Mesenchymal stem cell (in vitro differentiated cells and primary cell): Measurements from ENCODE around the gene CDHR3.
"Not testable (repeated sequence)": the region's sequence is repeated elsewhere in the genome, so short reads cannot be mapped to it uniquely, and the experiment has no call there.

ENCODE experiments used
- DNase-seq: peaks from one replicate; pipeline ENCODE4 v3.0.0-alpha.2; 2013
- H2AFZ ChIP-seq: one replicate; pipeline ENCODE4 v1.6.1; 2013; ENCODE audit warnings: low read depth, mild to moderate bottlenecking, control low read depth, inconsistent platforms, low read length, moderate library complexity
- H2AK5ac ChIP-seq: 2 replicates; pipeline ENCODE4 v1.6.1; 2013; ENCODE audit warnings: low read length, moderate library complexity, mild to moderate bottlenecking, inconsistent platforms; ENCODE audit not compliant: severe bottlenecking
- H2BK120ac ChIP-seq: one replicate; pipeline ENCODE4 v1.6.1; 2013; ENCODE audit warnings: low read depth, mild to moderate bottlenecking, inconsistent platforms, low read length, moderate library complexity
- H2BK12ac ChIP-seq, 2 experiments: one replicate each; pipeline ENCODE4 v1.6.1; 2013; ENCODE audit warnings: inconsistent platforms in 2 of 2, low read length in 2 of 2, mild to moderate bottlenecking in 2 of 2, moderate library complexity in 2 of 2, control low read depth in 1 of 2
- H2BK15ac ChIP-seq: one replicate; pipeline ENCODE4 v1.6.1; 2013; ENCODE audit warnings: mild to moderate bottlenecking, low read depth, inconsistent platforms; ENCODE audit not compliant: poor library complexity, severe bottlenecking
- H2BK5ac ChIP-seq: 2 replicates; pipeline ENCODE4 v1.6.1; 2013; ENCODE audit warnings: low read depth, mild to moderate bottlenecking, low read length, control low read depth, inconsistent platforms; ENCODE audit not compliant: poor library complexity, severe bottlenecking
- H3K14ac ChIP-seq, 2 experiments: one replicate each; pipeline ENCODE4 v1.6.1; 2013; ENCODE audit warnings: inconsistent platforms in 2 of 2, low read length in 2 of 2, control low read depth in 1 of 2, mild to moderate bottlenecking in 1 of 2, moderate library complexity in 1 of 2
- H3K18ac ChIP-seq, 2 experiments: one replicate each; pipeline ENCODE4 v1.6.1; 2013; ENCODE audit warnings: inconsistent platforms in 2 of 2, low read length in 2 of 2, control low read depth in 1 of 2, low read depth in 1 of 2, mild to moderate bottlenecking in 1 of 2
- H3K23ac ChIP-seq, 2 experiments: one replicate each; pipeline ENCODE4 v1.6.1; 2013; ENCODE audit warnings: inconsistent platforms in 2 of 2, low read length in 2 of 2, mild to moderate bottlenecking in 2 of 2, moderate library complexity in 2 of 2, control low read depth in 1 of 2
- H3K27ac ChIP-seq: 2 replicates; pipeline ENCODE4 v1.5.1; 2013; ENCODE audit warnings: mild to moderate bottlenecking, moderate library complexity, low read length, control low read depth, inconsistent platforms; ENCODE audit not compliant: poor library complexity, severe bottlenecking
- H3K27me3 ChIP-seq, 2 experiments: 2 replicates each; pipeline versions ENCODE4 v1.6.1 to v1.7.0; 2013; ENCODE audit warnings: low read length in 2 of 2, mild to moderate bottlenecking in 2 of 2, moderate library complexity in 2 of 2, control low read depth in 1 of 2, inconsistent platforms in 1 of 2; ENCODE audit not compliant: control insufficient read depth in 1 of 2, insufficient read depth in 1 of 2
- H3K36me3 ChIP-seq, 2 experiments: 2 replicates each; pipeline versions ENCODE4 v1.6.1 to v1.7.0; 2013; ENCODE audit warnings: low read length in 2 of 2, control low read depth in 1 of 2, inconsistent platforms in 1 of 2, low read depth in 1 of 2, mild to moderate bottlenecking in 1 of 2; ENCODE audit not compliant: insufficient read depth in 2 of 2, control insufficient read depth in 1 of 2
- H3K4ac ChIP-seq, 2 experiments: one replicate each; pipeline ENCODE4 v1.6.1; 2013; ENCODE audit warnings: inconsistent platforms in 2 of 2, low read length in 2 of 2, mild to moderate bottlenecking in 2 of 2, moderate library complexity in 2 of 2, control low read depth in 1 of 2, low read depth in 1 of 2
- H3K4me1 ChIP-seq: 2 replicates; pipeline ENCODE4 v1.6.1; 2013; ENCODE audit warnings: low read depth, low read length, control low read depth; ENCODE audit not compliant: control insufficient read depth, insufficient read depth
- H3K4me2 ChIP-seq: 2 replicates; pipeline ENCODE4 v1.6.1; 2013; ENCODE audit warnings: low read length, mild to moderate bottlenecking, inconsistent platforms; ENCODE audit not compliant: poor library complexity, severe bottlenecking
- H3K4me3 ChIP-seq, 2 experiments: 2 replicates each; pipeline versions ENCODE4 v1.5.1 to v1.7.0; 2013; ENCODE audit warnings: low read length in 2 of 2, mild to moderate bottlenecking in 2 of 2, control low read depth in 1 of 2, low read depth in 1 of 2; ENCODE audit not compliant: insufficient read depth in 1 of 2
- H3K79me1 ChIP-seq: replicated peaks from 2 replicates; pipeline ENCODE4 v1.6.1; 2013; ENCODE audit warnings: mild to moderate bottlenecking, control low read depth, low read length, inconsistent platforms; ENCODE audit not compliant: poor library complexity, severe bottlenecking
- H3K9ac ChIP-seq: 2 replicates; pipeline ENCODE4 v1.7.0; 2013; ENCODE audit warnings: mild to moderate bottlenecking, low read length, moderate library complexity
- H3K9me3 ChIP-seq: 2 replicates; pipeline ENCODE4 v1.7.0; 2013; ENCODE audit warnings: mild to moderate bottlenecking, low read length; ENCODE audit not compliant: control insufficient read depth
- H4K8ac ChIP-seq: one replicate; pipeline ENCODE4 v1.6.1; 2013; ENCODE audit warnings: inconsistent platforms, mild to moderate bottlenecking, low read length, moderate library complexity
- H4K91ac ChIP-seq: one replicate; pipeline ENCODE4 v1.6.1; 2013; ENCODE audit warnings: mild to moderate bottlenecking, low read length, inconsistent platforms
- WGBS: methylation state at CpG from one replicate; pipeline ENCODE4 v1.1.7; 2013; ENCODE audit warnings: mixed read lengths; 5-methylcytosine and 5-hydroxymethylcytosine counted together

The CDHR3 gene

GRCh38 chr7:106006906-106007305 lies 43.8 kb downstream of the CDHR3 start:
- H4K8ac ChIP-seq = no peak overlapping the region
- H3K4ac ChIP-seq = no peak overlapping the region
- no peak for DNase-seq
- H3K4me2 ChIP-seq = no peak overlapping the region
- H3K18ac ChIP-seq = no peak overlapping the region
- H3K27ac ChIP-seq = no peak overlapping the region
- H2BK120ac ChIP-seq = no peak overlapping the region
- H3K79me1 ChIP-seq = no peaks in the 10 kb centered on the region
- H3K14ac ChIP-seq = no peak overlapping the region
- H2BK12ac ChIP-seq = no peak overlapping the region
- H4K91ac ChIP-seq = no peak overlapping the region
- no peaks in the 10 kb centered on the region for H3K9me3 ChIP-seq
- H2AFZ ChIP-seq = no peak overlapping the region
- H3K9ac ChIP-seq = no peak overlapping the region
- H3K4me3 ChIP-seq = no peak overlapping the region
- no peak overlapping the region for H2BK15ac ChIP-seq
- H3K27me3 ChIP-seq = peaks cover 0 to 4% of the 10 kb centered on the region in 2 experiments
- H2BK5ac ChIP-seq = no peak overlapping the region
- H2AK5ac ChIP-seq = no peak overlapping the region
- WGBS = 88% methylated on average over 5 of the region's 5 CpGs
- H3K23ac ChIP-seq = no peak overlapping the region
- no peaks in the 10 kb centered on the region for H3K36me3 ChIP-seq
- H3K4me1 ChIP-seq = peaks cover 14% of the 10 kb centered on the region

GRCh38 chr7:106007796-106008195 lies 44.7 kb downstream of the CDHR3 start:
- H3K14ac ChIP-seq, H3K4ac ChIP-seq, H3K23ac ChIP-seq, H2BK120ac ChIP-seq, H3K4me3 ChIP-seq, H2BK12ac ChIP-seq, H2AK5ac ChIP-seq, H3K79me1 ChIP-seq, H3K4me2 ChIP-seq, H3K9me3 ChIP-seq, H3K36me3 ChIP-seq, DNase-seq, H2BK5ac ChIP-seq, H3K27ac ChIP-seq, H2AFZ ChIP-seq, H4K8ac ChIP-seq, H4K91ac ChIP-seq, H3K27me3 ChIP-seq, H2BK15ac ChIP-seq, H3K18ac ChIP-seq, H3K9ac ChIP-seq: not testable (repeated sequence)
- WGBS = 87% methylated on average over 3 of the region's 3 CpGs
- H3K4me1 ChIP-seq = peaks cover 17% of the 10 kb centered on the region

- H3K27me3 ChIP-seq = peaks cover 0 to 4% of the 10 kb centered on the region in 2 experiments
- H3K4ac ChIP-seq = no peak overlapping the region
- peak overlapping the region; percentile 15 for H4K8ac ChIP-seq
- H2AK5ac ChIP-seq = no peak overlapping the region
- H2BK12ac ChIP-seq = no peak overlapping the region
- peak overlapping the region; percentile 33 for H3K4me2 ChIP-seq
- H3K14ac ChIP-seq = no peak overlapping the region
- H2BK15ac ChIP-seq = no peak overlapping the region
- no peaks in the 10 kb centered on the region for H3K79me1 ChIP-seq
- H3K18ac ChIP-seq = peak overlapping the region in 1 of 2 experiments; percentile 41
- H2AFZ ChIP-seq = no peak overlapping the region
- WGBS = 2% methylated on average over 29 of the region's 29 CpGs
- H3K9me3 ChIP-seq = no peaks in the 10 kb centered on the region
- no peak overlapping the region for H2BK120ac ChIP-seq
- no peaks in the 10 kb centered on the region for H3K36me3 ChIP-seq
- H3K4me1 ChIP-seq = peaks cover 20% of the 10 kb centered on the region
- peak; percentile 99 for DNase-seq
- H3K27ac ChIP-seq = peak overlapping the region; percentile 9
- H3K4me3 ChIP-seq = peak overlapping the region in 1 of 2 experiments; percentile 32
- no peak overlapping the region for H4K91ac ChIP-seq
- no peak overlapping the region for H2BK5ac ChIP-seq
- no peak overlapping the region for H3K23ac ChIP-seq
- peak overlapping the region; percentile 47 for H3K9ac ChIP-seq
These were observed 46.6 kb downstream of the CDHR3 start for GRCh38 chr7:106009503-106010226.

GRCh38 chr7:106010331-106010730 lies 47.3 kb downstream of the CDHR3 start:
- Histone ChIP-seq H3K4me1 (peaks cover 20% of the 10 kb centered on the region), H3K4me3 (peak overlapping the region in 1 of 2 experiments; percentile 32), H2AK5ac (peak overlapping the region; percentile 6), H3K4ac (no peak overlapping the region), H3K27me3 (peaks cover 0 to 3% of the 10 kb centered on the region in 2 experiments), H4K8ac (no peak overlapping the region), H3K79me1 (no peaks in the 10 kb centered on the region), H3K9ac (peak overlapping the region; percentile 47), H4K91ac (no peak overlapping the region), H2BK15ac (no peak overlapping the region), H3K18ac (peak overlapping the region in 1 of 2 experiments; percentile 79), H2BK12ac (peak overlapping the region; percentile 12 to 37), H3K36me3 (no peaks in the 10 kb centered on the region), H3K23ac (no peak overlapping the region), H2BK5ac (no peak overlapping the region), H3K27ac (no peak overlapping the region), H3K4me2 (no peak overlapping the region), H3K14ac (no peak overlapping the region), H2AFZ (peak overlapping the region; percentile 49), H3K9me3 (no peaks in the 10 kb centered on the region), H2BK120ac (no peak overlapping the region)
- DNase-seq = no peak
- WGBS = 76% methylated on average over 3 of the region's 3 CpGs
